ENCODE data around the gene SGCG.
"Not testable (repeated sequence)": the region's sequence is repeated elsewhere in the genome, so short reads cannot be mapped to it uniquely, and the experiment has no call there.

- TF ChIP-seq CTCF, POLR2A (IDR thresholded peaks at IDR 0.05): not testable (repeated sequence)
These were observed 134.1 kb downstream of the SGCG start for GRCh38 chr13:23314837-23315236.
